PC-3 (cell line): ENCODE data around the gene SPPL2B. TPM values are rescaled to one million over a fixed set of nuclear protein-coding genes. Genes with fewer than 3 reads are reported as not detected.

Source experiments
- ATAC-seq: fragments of 200-7000 bp; cut with Tn5 transposase; 2 replicates; pipeline ENCODE4 v1.9.1; 2020; ENCODE audit warnings: mild to moderate bottlenecking, moderate library complexity
- BruUV-seq: library from RNA; stranded (reverse); fragments of 400-500 nt; replicated peaks from 2 replicates; lab custom pipeline; 2021; lab: Mats Ljungman, UMichigan
- CTCF ChIA-PET: fragments of 300-600 bp; sonication (Branson Sonifier 250); formaldehyde crosslinking; loops from one replicate; lab custom pipeline; 2022; ENCODE audit warnings: antibody characterized with exemption; lab: Charles Lee
- POLR2A ChIA-PET: fragments of 300-600 bp; sonication (Branson Sonifier 250); formaldehyde crosslinking; loops from one replicate; lab custom pipeline; 2022; ENCODE audit warnings: antibody characterized with exemption; ENCODE audit not compliant: unreplicated experiment; lab: Charles Lee
- DNase-seq: peaks from one replicate; pipeline ENCODE4 v3.0.0-alpha.2; 2015
- H2AFZ ChIP-seq: fragments of 300-600 bp; sonication (generic); 2 replicates; pipeline ENCODE4 v1.6.0; 2016; ENCODE audit warnings: antibody characterized with exemption, low read length
- H3F3A ChIP-seq: fragments of 300-600 bp; sonication (generic); one replicate; pipeline ENCODE4 v1.6.0; 2017; ENCODE audit warnings: antibody characterized with exemption, low read length, control low read depth, mild to moderate bottlenecking; ENCODE audit not compliant: unreplicated experiment
- H3K27ac ChIP-seq: fragments of 300-600 bp; sonication (generic); 2 replicates; pipeline ENCODE4 v1.5.1; 2016; ENCODE audit warnings: mild to moderate bottlenecking, low read length
- H3K27me3 ChIP-seq: fragments of 300-600 bp; sonication (generic); 2 replicates; pipeline ENCODE4 v1.6.1; 2016; ENCODE audit warnings: low read length, mixed read lengths
- H3K36me3 ChIP-seq: fragments of 300-600 bp; sonication (generic); 2 replicates; pipeline ENCODE4 v1.6.1; 2016; ENCODE audit warnings: low read depth, mixed run types, low read length, mixed read lengths
- H3K4me1 ChIP-seq: fragments of 300-600 bp; sonication (generic); 2 replicates; pipeline ENCODE4 v1.5.1; 2016; ENCODE audit warnings: low read length; ENCODE audit not compliant: insufficient read depth
- H3K4me2 ChIP-seq: fragments of 300-600 bp; sonication (generic); 2 replicates; pipeline ENCODE4 v1.6.0; 2016; ENCODE audit warnings: low read length
- H3K4me3 ChIP-seq: fragments of 300-600 bp; sonication (generic); 2 replicates; pipeline ENCODE4 v1.5.1; 2016; ENCODE audit warnings: mild to moderate bottlenecking, low read length, mixed read lengths
- H3K79me2 ChIP-seq: fragments of 300-600 bp; sonication (generic); 2 replicates; pipeline ENCODE4 v1.6.1; 2017; ENCODE audit warnings: low read length, mixed read lengths
- H3K9ac ChIP-seq: fragments of 300-600 bp; sonication (generic); 2 replicates; pipeline ENCODE4 v1.6.0; 2016; ENCODE audit warnings: mild to moderate bottlenecking, low read length
- H3K9me2 ChIP-seq: fragments of 300-600 bp; sonication (generic); replicated peaks from 2 replicates; pipeline ENCODE4 v1.6.1; 2016; ENCODE audit warnings: mixed run types, low read length, mixed read lengths
- H3K9me3 ChIP-seq: fragments of 300-600 bp; sonication (generic); 2 replicates; pipeline ENCODE4 v1.6.1; 2016; ENCODE audit warnings: low read length, mixed read lengths
- H4K20me1 ChIP-seq: fragments of 300-600 bp; sonication (generic); 2 replicates; pipeline ENCODE4 v1.6.1; 2016; ENCODE audit warnings: low read length, mixed read lengths
- CTCF ChIP-seq: fragments of 300-600 bp; sonication (generic); conservative IDR thresholded peaks from 2 replicates; pipeline ENCODE4 v1.5.1; 2017; ENCODE audit warnings: antibody characterized with exemption, low read depth, mild to moderate bottlenecking, low read length
- EZH2 ChIP-seq: fragments of 300-600 bp; sonication (generic); IDR thresholded peaks from one replicate; pipeline ENCODE4 v1.6.1; 2017; ENCODE audit warnings: antibody characterized with exemption, mild to moderate bottlenecking, low read length; ENCODE audit not compliant: unreplicated experiment
- EZH2phosphoT487 ChIP-seq: fragments of 300-600 bp; sonication (generic); IDR thresholded peaks from 2 replicates; pipeline ENCODE4 v1.6.1; 2018; ENCODE audit warnings: mild to moderate bottlenecking, antibody characterized with exemption, low read length, borderline replicate concordance
- intact Hi-C: fragments of 100-400 bp; cut with micrococcal nuclease; formaldehyde crosslinking; loops from 2 replicates; pipeline ENCODE4 v1.9.0; 2023
- total RNA-seq: library from RNA; depleted of rRNA; stranded (reverse); fragments of >200 nt; gene quantifications from 2 replicates; pipeline ENCODE4 v1.2.3, GENCODE V29; 2014

Gene SPPL2B
- total RNA-seq, 1 experiment from 2014 or later: 28.6 TPM

- Histone ChIP-seq H3K4me2 (no peak overlapping the region), H3K9me3 (no peaks in the 10 kb centered on the region), H3K9me2 (no peaks in the 10 kb centered on the region), H3K36me3 (no peaks in the 10 kb centered on the region; the same call in 1 of the 2 replicates), H3K27ac (no peak overlapping the region), H3K9ac (no peak overlapping the region), H3K4me3 (no peak overlapping the region), H2AFZ (no peak overlapping the region), H3F3A (no peaks in the 10 kb centered on the region), H3K4me1 (0 out of 2 replicates have a peak, but pooled peaks cover 4% of the 10 kb centered on the region), H3K79me2 (peaks cover 32% of the 10 kb centered on the region), H4K20me1 (no peaks in the 10 kb centered on the region), H3K27me3 (no peaks in the 10 kb centered on the region)
- TF ChIP-seq CTCF (no peak), EZH2phosphoT487 (no peak), EZH2 (no peak)
- CTCF ChIA-PET: interaction anchor here (0.6 kb wide), 1 partner anchor 7 kb away, joined by 3 read pairs; no protein-coding TSS in a partner anchor
- ATAC-seq (no peak), DNase-seq (no peak)
- POLR2A ChIA-PET: no interaction called here
- BruUV-seq: no TSS peak
- intact Hi-C loops: no loop called here
Measured at GRCh38 chr19:2323707-2324106, 4.8 kb upstream of the SPPL2B start.

- no peak for ATAC-seq
- CTCF ChIA-PET: interaction anchor here (0.6 kb wide), 1 partner anchor 8 kb away, joined by 3 read pairs; no protein-coding TSS in a partner anchor
- no peak for TF ChIP-seq CTCF
Measured at GRCh38 chr19:2324220-2324948, 4.1 kb upstream of the SPPL2B start.

More at GRCh38 chr19:2324220-2324948, 4.1 kb upstream of the SPPL2B start:
- Histone ChIP-seq H3K9me2 (no peaks in the 10 kb centered on the region), H2AFZ (no peak overlapping the region), H3K36me3 (no peaks in the 10 kb centered on the region; the same call in 1 of the 2 replicates), H3K79me2 (peaks cover 38% of the 10 kb centered on the region), H4K20me1 (no peaks in the 10 kb centered on the region), H3K4me1 (peaks cover 6% of the 10 kb centered on the region; the same call in 1 of the 2 replicates), H3K9me3 (no peaks in the 10 kb centered on the region), H3K27ac (no peak overlapping the region), H3K9ac (no peak overlapping the region), H3F3A (no peaks in the 10 kb centered on the region), H3K27me3 (no peaks in the 10 kb centered on the region), H3K4me3 (no peak overlapping the region), H3K4me2 (no peak overlapping the region)
- no peak for DNase-seq
- POLR2A ChIA-PET: no interaction called here
- intact Hi-C loops: no loop called here
- BruUV-seq: no TSS peak
